ENCODE results near the gene PACSIN1.

Gene PACSIN1

DNA sequence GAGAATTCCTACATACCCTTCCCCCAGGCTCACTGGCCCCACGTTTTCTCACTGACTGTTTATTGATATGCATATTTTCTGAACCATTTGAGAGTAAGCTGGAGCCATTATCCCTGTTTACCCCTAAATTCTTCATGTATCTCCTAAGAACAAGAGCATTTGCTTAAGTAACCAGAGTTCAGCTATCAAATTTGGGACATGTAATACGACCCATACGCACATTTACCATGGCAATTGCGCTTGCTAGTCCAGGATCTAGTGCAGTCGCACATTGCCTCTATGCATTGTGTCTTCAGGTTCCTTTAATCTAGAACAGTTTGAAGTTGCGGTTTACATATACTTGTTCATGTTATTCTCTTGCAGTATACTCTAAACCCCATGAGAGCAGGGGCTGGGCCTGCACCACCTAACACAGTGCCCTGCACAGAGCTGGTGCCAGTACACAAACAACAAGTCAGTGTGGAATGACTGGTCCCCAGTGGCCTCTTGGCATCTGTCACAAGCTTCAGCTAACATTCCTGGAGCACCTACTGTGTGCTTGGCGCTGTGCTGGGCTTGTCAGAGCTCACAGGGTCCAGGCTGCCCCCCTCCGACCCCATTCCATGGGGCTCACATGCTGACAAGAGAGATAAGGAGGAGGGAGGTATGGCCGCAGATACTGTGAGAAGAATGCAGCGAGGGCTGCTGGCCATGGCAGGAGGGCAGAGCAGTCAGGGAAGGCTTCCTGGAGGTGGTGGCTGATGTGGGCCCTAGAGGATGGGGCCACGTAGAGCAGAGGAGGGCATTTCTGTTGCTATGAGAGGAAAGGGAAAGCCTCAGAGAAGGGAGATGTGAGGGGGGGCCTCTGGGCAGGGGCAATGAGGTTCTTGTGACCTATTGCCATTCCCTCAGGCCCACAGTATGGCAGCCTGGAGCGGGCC lies 62.1 kb downstream of the PACSIN1 start:
- DNase-seq (ENCODE audit: low read depth in 2 of 2): no peak

DNA sequence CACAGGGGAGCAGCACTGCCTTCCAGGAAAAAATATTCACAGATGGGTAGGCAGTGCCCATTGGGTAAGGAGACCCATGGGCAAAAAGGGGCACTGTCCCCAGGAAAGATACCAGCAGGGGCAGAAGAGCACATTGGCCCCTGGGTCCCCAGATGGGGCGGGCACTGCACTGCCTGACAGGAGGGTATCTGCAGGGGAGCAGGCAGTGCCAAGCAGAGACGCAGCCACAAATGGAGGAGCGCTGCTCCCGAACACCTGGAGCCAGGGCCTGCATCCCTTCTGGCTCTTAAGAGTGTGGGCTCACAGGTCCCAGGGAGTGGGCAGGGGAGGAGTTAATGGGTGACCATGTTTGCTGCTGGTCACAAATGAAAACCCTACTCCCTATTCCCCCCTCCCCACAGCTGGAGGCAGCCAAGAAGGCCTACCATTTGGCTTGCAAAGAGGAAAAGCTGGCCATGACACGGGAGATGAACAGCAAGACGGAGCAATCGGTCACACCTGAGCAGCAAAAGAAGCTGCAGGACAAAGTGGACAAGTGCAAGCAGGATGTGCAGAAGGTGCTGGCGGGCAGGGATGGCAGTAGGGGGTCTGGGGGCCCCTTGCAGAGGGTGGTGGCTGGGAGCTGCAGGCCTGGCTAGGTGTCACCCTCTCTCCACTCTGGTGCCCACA lies 63.3 kb downstream of the PACSIN1 start:
- no peak for DNase-seq (ENCODE audit: low read depth in 2 of 2)

DNA sequence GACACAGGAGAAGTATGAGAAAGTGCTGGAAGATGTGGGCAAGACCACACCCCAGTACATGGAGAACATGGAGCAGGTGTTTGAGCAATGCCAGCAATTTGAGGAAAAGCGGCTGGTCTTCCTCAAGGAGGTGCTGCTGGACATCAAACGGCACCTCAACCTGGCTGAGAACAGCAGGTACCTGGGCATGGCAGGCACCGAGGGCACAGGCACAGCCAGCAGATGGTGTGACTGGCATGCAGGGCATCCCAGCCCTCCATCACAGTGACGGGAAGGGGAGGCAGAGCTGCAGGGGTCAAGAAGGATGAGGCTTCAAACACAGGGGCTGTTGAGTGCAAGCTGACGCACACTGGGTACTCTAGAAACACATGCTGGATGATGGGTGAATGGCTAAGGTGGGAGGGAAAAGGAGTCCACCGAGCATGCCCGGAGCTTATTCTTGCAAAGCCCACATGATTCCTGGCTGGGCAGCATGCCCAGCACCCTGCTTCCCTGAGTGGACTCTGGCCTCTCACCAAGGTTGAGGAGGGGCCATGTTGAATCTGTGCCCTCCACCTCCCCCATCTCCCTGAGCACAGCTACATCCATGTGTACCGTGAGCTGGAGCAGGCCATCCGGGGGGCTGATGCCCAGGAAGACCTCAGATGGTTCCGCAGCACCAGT lies 63.9 kb downstream of the PACSIN1 start:
- no peak for DNase-seq (ENCODE audit: low read depth in 2 of 2)

DNA sequence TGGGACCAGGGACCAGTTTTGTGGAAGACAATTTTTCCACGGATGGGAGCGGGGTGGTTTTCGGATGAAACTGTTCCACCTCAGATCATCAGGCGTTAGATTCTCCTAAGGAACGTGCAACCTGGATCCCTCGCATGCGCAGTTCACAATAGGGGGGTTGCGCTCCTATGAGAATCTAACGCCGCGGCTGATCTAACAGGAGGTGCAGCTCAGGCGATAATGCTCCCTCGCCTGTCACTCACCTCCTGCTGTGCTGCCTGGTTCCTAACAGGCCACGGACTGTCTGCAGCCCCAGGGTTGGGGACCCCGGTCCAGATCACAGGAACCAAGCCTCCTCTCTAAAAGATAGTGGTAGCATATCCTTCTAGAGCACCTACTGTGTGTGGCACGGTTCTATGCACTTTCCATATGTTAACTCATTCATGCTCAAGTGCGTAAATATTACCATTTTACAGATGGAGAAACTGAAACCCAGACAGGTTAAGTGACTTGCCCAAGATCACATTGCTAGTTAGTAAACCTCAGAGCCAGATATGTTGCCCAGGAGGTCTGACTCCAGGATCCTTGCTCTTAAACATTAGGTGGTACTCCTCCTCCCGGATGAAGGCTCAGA lies 65.0 kb downstream of the PACSIN1 start:
- no peak for DNase-seq (ENCODE audit: low read depth in 2 of 2)

DNA sequence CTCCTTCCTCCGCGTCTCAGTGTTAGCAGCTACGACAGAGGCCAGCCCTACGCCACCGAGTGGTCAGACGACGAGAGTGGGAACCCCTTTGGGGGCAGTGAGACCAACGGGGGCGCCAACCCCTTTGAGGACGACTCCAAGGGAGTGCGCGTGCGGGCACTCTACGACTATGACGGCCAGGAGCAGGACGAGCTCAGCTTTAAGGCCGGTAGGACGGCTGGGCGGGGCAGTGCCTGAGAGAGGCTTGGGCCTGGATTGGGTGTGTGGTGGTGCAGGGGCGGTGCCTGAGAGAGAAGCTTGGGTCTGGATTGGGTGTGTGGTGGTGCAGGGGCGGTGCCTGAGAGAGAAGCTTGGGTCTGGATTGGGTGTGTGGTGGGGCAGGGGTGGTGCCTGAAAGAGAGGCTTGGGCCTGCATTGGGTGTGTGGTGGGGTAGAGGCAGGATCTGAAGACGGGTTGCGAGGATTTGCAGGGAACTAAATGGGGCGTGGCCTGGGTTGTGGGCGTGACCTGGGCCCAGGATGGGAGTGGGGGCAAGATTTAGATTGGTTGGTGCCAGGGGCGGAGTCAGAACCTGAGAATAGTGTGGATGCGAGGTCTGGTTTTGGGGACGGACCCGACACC lies 65.8 kb downstream of the PACSIN1 start:
- DNase-seq (ENCODE audit: low read depth in 2 of 2): peak in 1 of 2 donors; percentile 4

DNA sequence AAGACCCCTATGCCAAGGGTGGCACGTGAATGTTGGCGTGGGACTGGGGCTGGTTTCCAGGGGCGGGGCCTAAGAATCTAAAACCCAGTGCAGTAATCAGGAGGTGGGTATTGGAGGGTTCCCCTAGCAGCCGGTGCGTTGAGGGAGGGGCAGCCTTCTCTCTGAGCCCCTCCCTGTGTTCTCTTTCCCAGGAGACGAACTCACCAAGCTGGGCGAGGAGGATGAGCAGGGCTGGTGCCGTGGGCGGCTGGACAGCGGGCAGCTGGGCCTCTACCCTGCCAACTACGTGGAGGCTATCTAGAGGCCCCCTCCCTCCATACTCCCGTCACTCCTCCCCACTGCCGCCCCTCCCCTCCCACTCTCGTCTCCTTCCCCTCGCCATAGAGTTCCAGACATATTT lies 66.4 kb downstream of the PACSIN1 start:
- DNase-seq (ENCODE audit: low read depth in 2 of 2): no peak

DNA sequence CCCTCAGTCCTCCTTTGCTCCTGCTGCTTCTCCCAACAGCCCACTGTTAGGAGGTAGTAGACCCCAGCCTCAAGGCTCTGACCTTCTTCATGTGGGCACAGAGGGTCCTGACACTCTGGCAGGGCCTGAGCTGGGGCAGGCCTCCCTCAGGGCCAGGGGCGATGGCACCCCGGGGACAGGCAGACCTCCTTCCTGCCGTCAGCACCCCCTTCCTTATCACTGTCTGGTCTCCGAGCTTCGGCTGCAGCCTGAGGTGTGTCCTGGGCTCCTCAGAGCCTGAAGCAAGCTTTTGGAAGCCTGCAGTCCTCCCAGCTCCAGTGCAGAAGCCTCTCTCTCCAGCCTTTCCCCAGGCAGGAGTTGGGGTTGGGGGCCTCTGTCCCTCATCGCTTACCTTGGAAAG lies 68.3 kb downstream of the PACSIN1 start:
- no peak for DNase-seq (ENCODE audit: low read depth in 2 of 2)

DNA sequence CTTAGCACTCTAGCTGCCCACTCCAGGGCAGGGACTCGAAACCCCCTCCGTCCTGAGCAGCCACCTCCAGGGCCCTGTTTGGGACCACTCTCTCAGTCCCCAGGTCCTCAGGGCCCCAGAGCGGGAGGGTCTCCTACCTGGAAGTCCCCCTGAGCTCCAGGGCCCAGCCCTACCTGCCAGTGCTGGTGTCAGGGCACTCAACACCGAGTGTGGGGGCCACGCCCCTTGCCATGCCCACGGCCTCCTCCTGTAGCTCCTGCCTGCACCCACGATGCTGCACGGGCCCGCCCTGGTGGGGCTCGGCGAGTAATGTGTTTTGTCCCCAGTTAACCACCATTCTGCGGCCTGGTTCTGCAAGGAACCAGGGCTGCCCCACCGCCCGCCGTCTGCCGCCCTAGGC lies 68.8 kb downstream of the PACSIN1 start:
- DNase-seq (ENCODE audit: low read depth in 2 of 2): no peak

DNA sequence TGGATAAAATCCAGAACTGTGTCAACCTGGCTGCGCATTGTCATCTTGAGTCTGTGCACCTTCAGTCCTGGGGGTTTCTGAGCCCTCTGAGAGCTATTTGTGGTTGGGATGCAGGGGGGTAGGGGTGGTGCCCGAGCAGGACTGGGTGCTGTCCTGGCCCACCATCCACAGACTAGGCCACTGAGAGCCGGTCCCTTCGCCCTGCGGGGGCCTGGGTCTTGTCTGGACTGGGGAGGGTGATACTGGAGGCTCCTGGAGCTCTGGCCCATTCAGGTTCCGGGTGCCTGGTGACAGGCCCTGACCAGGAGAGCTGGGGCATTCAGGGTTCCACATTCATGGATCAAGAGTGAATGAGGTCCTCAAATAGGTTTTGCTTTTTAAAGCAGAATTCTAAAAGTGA lies 69.3 kb downstream of the PACSIN1 start:
- DNase-seq (ENCODE audit: low read depth in 2 of 2): no peak

DNA sequence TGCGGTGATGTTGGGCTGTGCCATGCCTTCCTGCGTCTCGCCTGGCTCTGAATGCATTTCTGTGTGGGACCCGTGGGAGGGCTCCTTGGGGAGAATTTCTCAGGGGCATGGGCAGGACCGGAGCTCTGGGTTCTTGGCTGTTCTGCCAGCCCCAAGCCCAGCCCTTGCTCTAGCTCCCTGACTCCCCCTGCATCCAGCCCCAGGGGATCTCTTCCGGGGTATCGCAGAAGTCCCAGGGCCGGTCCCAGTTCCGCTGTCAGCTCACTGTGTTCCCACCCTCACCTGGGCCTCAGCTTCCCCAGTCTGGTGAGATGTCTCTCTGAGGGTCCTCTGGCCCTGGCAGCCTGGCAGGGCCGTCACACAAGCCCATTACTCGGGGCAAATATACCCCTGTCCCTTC lies 69.8 kb downstream of the PACSIN1 start:
- DNase-seq (ENCODE audit: low read depth in 2 of 2): no peak

DNA sequence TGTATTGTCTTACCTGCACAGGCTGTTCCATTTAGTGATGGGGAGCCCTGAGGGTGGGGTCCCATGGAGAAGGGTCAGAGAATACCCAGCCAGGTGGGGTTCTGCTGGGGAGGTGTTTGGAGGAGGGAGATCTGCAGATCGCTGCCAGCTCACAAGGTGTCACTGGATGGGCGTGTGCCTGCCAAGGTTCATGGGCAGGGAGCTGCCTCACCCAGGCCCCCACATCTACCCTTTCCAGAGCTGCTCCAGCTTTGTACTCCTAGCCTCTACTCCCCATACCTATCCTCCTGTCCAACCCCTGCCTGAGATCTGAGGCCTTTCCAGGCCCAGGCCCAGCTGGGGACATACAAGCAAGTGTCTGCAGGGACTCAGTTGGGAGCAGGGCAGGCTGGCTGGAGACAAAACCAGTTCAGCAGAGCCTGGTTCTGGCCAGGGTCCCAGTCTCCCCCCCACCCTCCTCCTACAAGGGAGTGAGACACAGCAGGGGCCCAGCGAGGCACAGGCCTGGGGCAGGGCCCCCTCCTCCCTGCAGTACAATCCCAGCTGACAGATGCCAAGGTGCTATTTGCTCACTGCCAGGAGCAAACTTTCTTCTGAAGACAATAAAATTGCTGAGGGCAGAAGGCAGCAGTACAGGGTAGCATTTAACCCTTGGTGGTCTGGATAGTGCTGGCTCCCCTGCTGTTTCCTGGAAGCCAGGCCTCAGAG lies 70.5 kb downstream of the PACSIN1 start:
- DNase-seq (ENCODE audit: low read depth in 2 of 2): no peak

DNA sequence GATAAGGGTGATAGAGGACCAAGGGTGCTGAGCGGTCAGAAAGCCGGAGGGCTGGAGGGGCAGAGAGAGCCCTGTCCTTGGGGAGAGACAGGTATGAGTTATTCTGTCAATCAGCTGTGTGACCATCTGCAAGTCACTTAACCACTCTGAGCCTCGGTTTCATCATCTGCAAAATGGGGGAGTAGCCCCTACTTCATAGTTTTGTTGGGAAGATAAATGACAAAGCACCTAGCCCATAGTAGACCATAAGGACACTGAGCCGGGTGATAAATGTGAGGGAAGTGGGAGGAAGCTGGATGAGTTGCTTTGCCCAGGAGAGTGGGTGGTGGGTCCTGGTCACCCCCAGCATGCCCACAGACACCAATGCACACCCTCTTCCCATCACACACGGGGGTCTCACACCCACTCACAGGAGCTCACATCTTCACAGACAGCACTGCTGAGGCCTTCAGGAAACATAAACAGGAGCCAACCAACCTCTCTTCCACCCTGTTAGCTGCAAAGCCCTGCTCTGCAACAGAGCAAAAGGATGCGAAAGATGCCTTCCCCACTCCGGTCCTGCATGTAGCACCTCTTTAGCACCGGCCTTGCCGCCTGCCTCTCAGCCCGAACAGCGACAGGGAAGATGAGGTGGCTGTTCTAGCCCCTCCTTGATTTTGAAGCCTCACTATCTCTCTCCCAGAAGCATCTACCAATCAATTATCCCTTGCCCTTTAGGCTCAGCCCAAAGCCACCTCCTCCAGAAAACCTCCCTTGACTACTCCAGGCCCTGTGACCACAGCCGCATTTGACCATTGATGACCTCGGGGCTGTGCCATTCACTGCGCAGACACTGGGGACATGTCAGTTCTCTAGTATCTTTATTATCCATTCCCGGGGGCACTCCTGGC lies 71.3 kb downstream of the PACSIN1 start:
- DNase-seq (ENCODE audit: low read depth in 2 of 2): no peak

DNA sequence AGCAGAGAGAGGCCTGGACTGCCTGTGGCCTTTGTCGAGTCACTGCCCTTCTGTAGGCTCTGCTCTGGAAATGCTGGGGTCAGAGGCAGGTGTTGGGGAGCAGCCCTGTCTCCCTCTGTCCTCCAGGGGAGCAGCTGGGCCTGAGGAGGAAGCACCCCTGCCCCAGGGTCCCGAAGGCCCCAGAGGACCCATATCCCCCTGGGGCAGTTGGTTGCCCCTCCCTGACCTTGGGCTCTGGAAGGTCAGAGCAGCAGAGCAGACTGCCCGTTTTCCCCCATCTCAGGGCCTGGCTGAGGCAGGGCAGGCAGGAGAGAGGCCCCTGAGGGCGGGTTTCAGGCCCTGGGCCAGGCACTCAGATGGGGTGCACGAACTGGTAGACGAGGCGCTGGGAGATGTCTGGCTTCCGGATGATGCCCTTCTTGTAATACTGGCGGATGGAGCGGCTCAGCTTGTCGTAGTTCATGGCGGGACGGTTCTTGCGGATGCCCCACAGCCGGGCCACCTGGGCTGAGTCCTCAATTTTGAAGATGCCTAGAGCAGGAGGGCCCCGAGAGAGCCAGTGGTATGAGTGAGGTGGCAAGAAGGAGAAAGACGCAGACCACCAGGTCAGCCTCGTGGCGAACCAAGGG lies 72.2 kb downstream of the PACSIN1 start:
- DNase-seq (ENCODE audit: low read depth in 2 of 2): no peak

DNA sequence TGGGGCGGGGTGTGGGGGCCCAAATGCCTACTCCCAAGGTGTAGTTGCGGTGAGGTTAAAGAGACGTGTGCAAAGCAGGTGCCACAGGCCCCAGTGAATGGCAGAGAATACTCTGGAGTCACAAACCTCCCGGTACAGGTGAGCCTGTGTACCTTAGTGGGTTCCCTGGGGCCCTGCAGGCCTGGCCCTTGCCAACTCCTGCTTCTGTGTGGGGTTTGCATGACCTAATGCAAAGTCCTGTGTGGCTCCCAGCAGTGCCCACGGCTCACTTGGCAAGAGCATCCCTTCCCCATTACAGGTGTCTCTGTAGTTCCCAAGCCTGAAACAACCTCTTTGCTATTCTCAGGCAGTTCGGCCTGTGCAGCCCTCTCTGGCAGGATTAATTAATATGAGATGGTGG lies 72.7 kb downstream of the PACSIN1 start:
- DNase-seq (ENCODE audit: low read depth in 2 of 2): no peak

DNA sequence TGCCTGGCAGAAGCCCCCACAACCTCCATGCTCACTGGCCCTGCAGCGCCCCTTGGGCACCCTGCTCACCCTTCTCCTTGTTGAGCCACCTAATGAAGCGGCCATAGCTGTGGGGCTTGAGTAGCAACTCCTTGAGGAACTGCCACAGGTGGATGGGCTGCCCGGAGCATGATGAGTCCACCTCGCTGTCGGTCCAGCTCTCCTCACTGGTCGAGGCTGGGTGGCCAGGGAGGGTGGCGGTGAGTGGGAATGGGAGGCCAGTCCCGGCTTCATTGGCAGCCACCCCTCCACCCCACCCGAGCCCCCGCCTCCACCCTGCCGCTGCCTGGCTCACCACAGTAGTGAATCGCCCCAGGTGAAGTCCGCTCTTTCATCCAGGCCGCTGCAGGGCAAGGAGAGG lies 73.3 kb downstream of the PACSIN1 start:
- no peak for DNase-seq (ENCODE audit: low read depth in 2 of 2)

DNA sequence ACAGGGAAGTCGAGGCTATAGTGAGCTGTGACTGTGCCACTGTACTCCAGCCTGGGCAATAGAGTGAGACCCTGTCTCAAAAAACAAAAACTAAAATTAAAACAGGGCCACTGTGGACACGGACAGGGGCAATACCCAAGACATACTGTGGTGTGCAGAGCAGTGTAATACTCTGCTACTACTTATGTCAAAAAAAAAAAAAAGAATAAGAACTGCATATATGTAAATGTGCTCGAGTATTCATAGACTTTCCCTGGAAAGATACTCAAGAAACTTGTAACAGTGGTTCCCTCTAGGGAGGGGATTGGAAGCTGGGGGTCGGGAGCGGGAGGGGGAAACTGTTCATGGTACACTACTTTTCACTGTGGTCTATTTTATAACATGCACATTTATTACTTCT lies 74.3 kb downstream of the PACSIN1 start:
- DNase-seq (ENCODE audit: low read depth in 2 of 2): no peak

DNA sequence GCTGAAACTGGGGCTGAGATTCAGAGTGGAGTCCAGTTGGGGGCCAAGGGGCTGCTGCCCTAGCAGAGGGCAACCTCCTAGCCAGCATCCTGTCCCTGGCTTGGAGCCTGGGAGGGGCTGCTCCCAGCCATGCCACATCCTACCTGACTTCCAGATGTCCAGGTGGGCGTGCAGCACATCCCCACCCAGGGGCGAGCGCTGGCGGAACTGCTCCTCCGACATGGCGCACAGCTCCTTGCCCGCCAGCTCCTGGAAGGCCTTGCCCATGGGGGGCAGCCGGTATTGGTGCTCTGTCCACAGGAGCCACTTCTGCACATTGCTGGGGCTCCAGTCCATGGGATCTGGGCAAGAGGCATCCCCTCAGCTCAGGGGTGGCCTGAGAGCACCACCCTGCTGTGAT lies 75.0 kb downstream of the PACSIN1 start:
- DNase-seq (ENCODE audit: low read depth in 2 of 2): no peak

DNA sequence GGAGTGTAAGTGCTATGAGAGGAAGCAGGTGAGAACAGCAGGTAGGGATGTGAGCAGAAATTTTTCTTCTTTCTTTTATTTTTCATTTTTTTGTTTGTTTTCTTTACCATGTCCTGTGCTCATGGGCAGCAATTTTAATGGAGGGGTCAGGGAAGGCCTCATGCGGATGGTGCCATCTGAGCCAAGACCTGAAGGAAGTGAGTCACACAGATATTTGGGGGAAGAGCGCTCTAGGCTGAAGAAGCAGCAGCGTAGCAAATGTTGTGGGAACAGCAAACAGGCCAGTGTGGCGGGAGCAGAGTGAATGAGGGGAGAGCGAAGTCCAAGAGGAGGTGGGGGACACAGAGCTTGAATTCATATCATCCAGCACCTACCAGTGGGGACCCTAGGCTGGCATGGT lies 77.5 kb downstream of the PACSIN1 start:
- no peak for DNase-seq (ENCODE audit: low read depth in 2 of 2)

DNA sequence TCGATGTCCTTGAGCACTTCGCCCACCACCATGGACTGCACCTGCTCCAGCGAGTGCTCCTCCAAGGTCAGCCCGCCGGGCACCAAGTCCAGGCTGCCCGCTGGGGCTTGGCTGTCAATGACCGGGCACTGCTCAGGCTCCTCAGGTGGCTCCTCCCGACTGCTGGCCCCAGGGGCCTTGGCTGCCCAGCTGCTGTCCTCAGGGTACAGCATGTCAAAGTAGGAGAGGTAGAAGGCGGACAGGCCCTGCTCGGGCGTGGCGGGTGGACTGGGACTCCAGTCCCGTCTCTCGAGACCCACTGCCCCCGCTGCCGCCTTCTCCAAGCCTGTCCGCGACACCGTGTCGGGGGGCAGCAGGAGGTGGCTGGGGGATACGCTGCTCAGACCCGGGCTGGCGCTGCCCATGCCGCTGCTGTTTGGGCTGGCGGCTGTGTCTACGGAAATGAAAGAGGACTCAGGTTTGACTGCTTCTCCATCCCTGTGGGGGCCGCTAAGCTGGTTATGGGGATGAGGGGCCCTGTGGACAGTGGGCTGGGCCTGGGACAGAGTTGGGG lies 78.3 kb downstream of the PACSIN1 start:
- DNase-seq (ENCODE audit: low read depth in 2 of 2): no peak

Data from stimulated activated CD4-positive, alpha-beta T cell treated with anti-CD3 and anti-CD28 coated beads, Interleukin-4, amount 100 ng/mL, for 48 hours (primary cell).